22Rv1 (cell line): Measurements from ENCODE around the gene ANXA4.

Source experiments
- CTCF ChIP-seq: fragments of 450-650 bp; IDR thresholded peaks from 2 replicates; pipeline ENCODE4 v1.5.1; 2017; ENCODE audit warnings: mild to moderate bottlenecking
- ZFX ChIP-seq: fragments of 450-650 bp; IDR thresholded peaks from 2 replicates; pipeline ENCODE4 v1.6.1; 2017; ENCODE audit warnings: antibody characterized with exemption, borderline replicate concordance

GRCh38 chr2:69735686-69736085 lies 6.2 kb upstream of the ANXA4 start:
- no peak for TF ChIP-seq CTCF
- no peak for TF ChIP-seq ZFX
